IMR-90 (cell line): ENCODE data around the gene NOD1. TPM values are rescaled to one million over a fixed set of nuclear protein-coding genes. Genes with fewer than 3 reads are reported as not detected.

Source experiments
- ATAC-seq: fragments of 200-7000 bp; cut with Tn5 transposase; 2 replicates; pipeline ENCODE4 v1.9.1; 2020; ENCODE audit warnings: low read depth, mild to moderate bottlenecking, moderate library complexity
- BruUV-seq: library from RNA; stranded (reverse); fragments of 400-500 nt; replicated peaks from 2 replicates; lab custom pipeline; 2021; lab: Mats Ljungman, UMichigan
- CTCF ChIA-PET: fragments of 300-600 bp; formaldehyde crosslinking; extraction: SDS; loops from one replicate; lab custom pipeline; 2021; ENCODE audit warnings: antibody characterized with exemption; lab: Yijun Ruan, JAX
- POLR2A ChIA-PET: fragments of 300-600 bp; sonication (Branson Sonifier 250); formaldehyde crosslinking; loops from one replicate; lab custom pipeline; 2022; ENCODE audit warnings: antibody characterized with exemption; ENCODE audit not compliant: unreplicated experiment; lab: Charles Lee
- DNase-seq: peaks from one replicate; pipeline ENCODE4 v3.0.0; 2013
- H2AFZ ChIP-seq: replicated peaks from 2 replicates; pipeline ENCODE3; 2013; ENCODE audit warnings: low read length, mild to moderate bottlenecking; ENCODE audit not compliant: poor library complexity
- H2AK5ac ChIP-seq: 2 replicates; pipeline ENCODE4 v1.6.1; 2013; ENCODE audit warnings: low read depth, low read length, inconsistent platforms
- H2AK9ac ChIP-seq: replicated peaks from 2 replicates; pipeline ENCODE3; 2013; ENCODE audit warnings: mild to moderate bottlenecking, low read depth, low read length, moderate library complexity; ENCODE audit not compliant: poor library complexity
- H2BK120ac ChIP-seq: 2 replicates; pipeline ENCODE4 v1.6.1; 2013; ENCODE audit warnings: low read depth, low read length, inconsistent platforms
- H2BK15ac ChIP-seq: 3 replicates; pipeline ENCODE4 v1.6.1; 2013; ENCODE audit warnings: low read depth, low read length, inconsistent platforms
- H2BK20ac ChIP-seq: 2 replicates; pipeline ENCODE4 v1.6.1; 2013; ENCODE audit warnings: low read depth, mild to moderate bottlenecking, inconsistent platforms, low read length, moderate library complexity
- H2BK5ac ChIP-seq: 2 replicates; pipeline ENCODE4 v1.6.1; 2013; ENCODE audit warnings: mild to moderate bottlenecking, low read depth, low read length, inconsistent platforms; ENCODE audit not compliant: poor library complexity, severe bottlenecking
- H3K14ac ChIP-seq: replicated peaks from 2 replicates; pipeline ENCODE4 v1.6.1; 2013; ENCODE audit warnings: low read depth, low read length, inconsistent platforms
- H3K18ac ChIP-seq: 2 replicates; pipeline ENCODE4 v1.6.1; 2013; ENCODE audit warnings: low read depth, low read length, control low read depth
- H3K23ac ChIP-seq: 2 replicates; pipeline ENCODE4 v1.6.1; 2013; ENCODE audit warnings: low read depth, low read length, inconsistent platforms
- H3K27ac ChIP-seq: 2 replicates; pipeline ENCODE4 v1.5.1; 2013; ENCODE audit warnings: mild to moderate bottlenecking, control low read depth, low read length; ENCODE audit not compliant: insufficient read depth
- H3K27me3 ChIP-seq: 2 replicates; pipeline ENCODE4 v1.6.1; 2013; ENCODE audit warnings: low read length; ENCODE audit not compliant: control insufficient read depth, insufficient read depth
- H3K36me3 ChIP-seq: 2 replicates; pipeline ENCODE4 v1.6.1; 2013; ENCODE audit warnings: low read length, mixed read lengths; ENCODE audit not compliant: control insufficient read depth, insufficient read depth
- H3K4ac ChIP-seq: 2 replicates; pipeline ENCODE4 v1.6.1; 2013; ENCODE audit warnings: low read depth, low read length, inconsistent platforms
- H3K4me1 ChIP-seq: 2 replicates; pipeline ENCODE4 v1.6.1; 2013; ENCODE audit warnings: low read length, mixed read lengths; ENCODE audit not compliant: control insufficient read depth, insufficient read depth
- H3K4me2 ChIP-seq: 2 replicates; pipeline ENCODE4 v1.6.1; 2013; ENCODE audit warnings: low read depth, mild to moderate bottlenecking, control low read depth, low read length, moderate library complexity
- H3K4me3 ChIP-seq: 2 replicates; pipeline ENCODE4 v1.5.1; 2013; ENCODE audit warnings: low read depth, mild to moderate bottlenecking, control low read depth, low read length, moderate library complexity; ENCODE audit not compliant: insufficient read depth
- H3K56ac ChIP-seq: 2 replicates; pipeline ENCODE4 v1.6.1; 2013; ENCODE audit warnings: low read length, inconsistent platforms; ENCODE audit not compliant: insufficient read depth; ENCODE audit errors: extremely low read depth
- H3K79me1 ChIP-seq, 2 experiments: 2 replicates each; pipeline ENCODE4 v1.6.1; 2013; ENCODE audit warnings: low read length in 2 of 2, inconsistent platforms in 1 of 2, low read depth in 1 of 2
- H3K9ac ChIP-seq: 2 replicates; pipeline ENCODE4 v1.6.1; 2013; ENCODE audit warnings: low read depth, low read length, control low read depth
- H3K9me1 ChIP-seq: 2 replicates; pipeline ENCODE4 v1.6.1; 2013; ENCODE audit warnings: low read length, inconsistent platforms; ENCODE audit not compliant: insufficient read depth
- H3K9me3 ChIP-seq: 2 replicates; pipeline ENCODE4 v1.6.1; 2013; ENCODE audit warnings: low read length; ENCODE audit not compliant: control insufficient read depth, insufficient read depth
- H4K20me1 ChIP-seq: 2 replicates; pipeline ENCODE4 v1.6.1; 2013; ENCODE audit warnings: low read length, inconsistent platforms; ENCODE audit not compliant: insufficient read depth
- H4K5ac ChIP-seq: 2 replicates; pipeline ENCODE4 v1.6.1; 2013; ENCODE audit warnings: mild to moderate bottlenecking, low read depth, low read length, control low read depth
- H4K8ac ChIP-seq, 2 experiments: 2 replicates each; pipeline ENCODE4 v1.6.1; 2013; ENCODE audit warnings: low read depth in 2 of 2, low read length in 2 of 2, control low read depth in 1 of 2, inconsistent platforms in 1 of 2
- H4K91ac ChIP-seq: 2 replicates; pipeline ENCODE4 v1.6.1; 2013; ENCODE audit warnings: low read depth, low read length, inconsistent platforms; ENCODE audit not compliant: insufficient read depth
- BHLHE40 ChIP-seq: fragments of 150-350 bp; IDR thresholded peaks from 2 replicates; pipeline ENCODE4 v1.6.1; 2016; ENCODE audit warnings: mild to moderate bottlenecking, low read depth, low read length
- CEBPB ChIP-seq: IDR thresholded peaks from 2 replicates; pipeline ENCODE4 v1.6.1; 2012; ENCODE audit warnings: low read depth, low read length, improper control_type of control experiment
- CTCF ChIP-seq: conservative IDR thresholded peaks from 2 replicates; pipeline ENCODE4 v1.5.1; 2012; ENCODE audit warnings: mild to moderate bottlenecking, low read depth, low read length, improper control_type of control experiment
- MAZ ChIP-seq: IDR thresholded peaks from 2 replicates; pipeline ENCODE4 v1.6.1; 2012; ENCODE audit warnings: low read depth, mild to moderate bottlenecking, low read length, improper control_type of control experiment, moderate library complexity, borderline replicate concordance
- NFE2L2 ChIP-seq: fragments of 150-350 bp; IDR thresholded peaks from 2 replicates; pipeline ENCODE4 v1.6.1; 2016; ENCODE audit warnings: low read depth, mild to moderate bottlenecking, low read length
- RAD21 ChIP-seq: IDR thresholded peaks from 2 replicates; pipeline ENCODE4 v1.6.1; 2012; ENCODE audit warnings: low read length, improper control_type of control experiment
- WGBS, 2 experiments: methylation state at CpG; one replicate each; pipeline versions ENCODE4 v1.1.5 to v1.1.7; 2013; ENCODE audit warnings: missing lambda C conversion rate in 2 of 2; ENCODE audit not compliant: insufficient read length in 1 of 2; ENCODE audit errors: extremely low coverage in 2 of 2; 5-methylcytosine and 5-hydroxymethylcytosine counted together
- dilution Hi-C: fragments of 300-500 bp; cut with HindIII; formaldehyde crosslinking; loops from one replicate; pipeline ENCODE4 v1.14.3; 2018; ENCODE audit warnings: low sequenced_read_pairs; ENCODE audit not compliant: unreplicated experiment
- in situ Hi-C: fragments of 300-500 bp; cut with MboI; formaldehyde crosslinking; loops from 3 replicates; pipeline ENCODE4 v1.14.3; 2019; ENCODE audit warnings: low sequenced_read_pairs, inconsistent platforms, mixed read lengths
- intact Hi-C: fragments of 100-400 bp; cut with micrococcal nuclease; formaldehyde crosslinking; loops from 2 replicates; pipeline ENCODE4 v1.10.0; 2022
- polyA plus RNA-seq, 3 experiments: library from polyadenylated mRNA; depleted of rRNA; stranded (reverse); fragments of >200 nt; gene quantifications; 2 replicates each; pipeline ENCODE4 v1.2.3, GENCODE V29; 2012; ENCODE audit warnings: low replicate concordance in 1 of 3
- total RNA-seq: library from RNA; depleted of rRNA; stranded (reverse); fragments of >200 nt; gene quantifications from 2 replicates; pipeline ENCODE4 v1.2.3, GENCODE V29; 2012

NOD1 gene
- total and polyA plus RNA-seq, 2 of the 4 experiments (the other 2 are of a cell fraction): 1.8 to 3.0 TPM

GRCh38 chr7:30453016-30453415 is 25.6 kb downstream of the NOD1 start:
- H3K27me3 ChIP-seq: no peaks in the 10 kb centered on the region
- H2BK15ac ChIP-seq: no peak overlapping the region
- intact Hi-C loops: no loop called here
- no peak overlapping the region for H3K4me3 ChIP-seq
- H3K9me1 ChIP-seq: peaks cover 4% of the 10 kb centered on the region; the same call in 1 of the 2 replicates
- no peak overlapping the region for H3K9ac ChIP-seq
- H3K23ac ChIP-seq: no peak overlapping the region
- H2AFZ ChIP-seq: no peak overlapping the region
- peaks cover 0 to 2% of the 10 kb centered on the region in 2 experiments; a peak in 1 of 4 replicates for H3K79me1 ChIP-seq
- H4K8ac ChIP-seq: no peak overlapping the region
- no peaks in the 10 kb centered on the region; the same call in 1 of the 2 replicates for H3K4me1 ChIP-seq
- H3K18ac ChIP-seq: no peak overlapping the region
- H3K36me3 ChIP-seq: peaks cover 35% of the 10 kb centered on the region; the same call in 1 of the 2 replicates
- WGBS, 2 experiments: 97% methylated on average over 4 of the region's 8 CpGs; no CpG with 5 or more reads in 1 of the 2 experiments
- H3K56ac ChIP-seq: no peak overlapping the region
- no peaks in the 10 kb centered on the region for H4K20me1 ChIP-seq
- no peaks in the 10 kb centered on the region for H3K9me3 ChIP-seq
- no peak for DNase-seq
- TF ChIP-seq BHLHE40: no peak
- TF ChIP-seq CTCF: no peak
- no peak for TF ChIP-seq MAZ
- no peak for TF ChIP-seq CEBPB
- no peak for TF ChIP-seq RAD21
- no peak for TF ChIP-seq NFE2L2
- no peak overlapping the region for H3K4me2 ChIP-seq
- H3K27ac ChIP-seq: no peak overlapping the region
- H2AK9ac ChIP-seq: no peak overlapping the region
- CTCF ChIA-PET: no interaction called here
- no peak for ATAC-seq
- no peak overlapping the region for H2AK5ac ChIP-seq
- H3K14ac ChIP-seq: no peak overlapping the region
- H2BK5ac ChIP-seq: no peak overlapping the region
- H2BK20ac ChIP-seq: no peak overlapping the region
- in situ Hi-C loops: no loop called here
- H4K5ac ChIP-seq: no peak overlapping the region
- dilution Hi-C loops: no loop called here
- POLR2A ChIA-PET: no interaction called here
- no TSS peak for BruUV-seq
- no peak overlapping the region for H4K91ac ChIP-seq
- H3K4ac ChIP-seq: no peak overlapping the region
- H2BK120ac ChIP-seq: no peak overlapping the region
